Central memory CD8-positive, alpha-beta T cell (primary cell): Measurements from ENCODE around the gene AKAP10.
"Not testable (repeated sequence)": the region's sequence is repeated elsewhere in the genome, so short reads cannot be mapped to it uniquely, and the experiment has no call there.

ENCODE experiments used
- ATAC-seq: fragments of 150-1000 bp; cut with Tn5 transposase; replicated peaks from 2 replicates; pipeline ENCODE4 v1.10.0; 2022; ENCODE audit warnings: mild to moderate bottlenecking, moderate FRiP score, moderate number of reproducible peaks; ENCODE audit not compliant: poor library complexity, severe bottlenecking; ENCODE audit errors: extremely low read depth
- DNase-seq, 2 donors: peaks; one replicate each; pipeline ENCODE4 v3.0.0; 2021; ENCODE audit warnings: low spot score in 2 of 2
- H3K27ac Mint-ChIP-seq: one replicate; pipeline ENCODE4 v1.8.0; 2022; ENCODE audit warnings: low read depth, mild to moderate bottlenecking, moderate library complexity, mixed read lengths
- H3K27me3 Mint-ChIP-seq: one replicate; pipeline ENCODE4 v1.8.0; 2022; ENCODE audit warnings: mixed read lengths
- H3K36me3 Mint-ChIP-seq: one replicate; pipeline ENCODE4 v1.8.0; 2022; ENCODE audit warnings: mild to moderate bottlenecking, moderate library complexity, mixed read lengths; ENCODE audit not compliant: insufficient read depth
- H3K4me1 Mint-ChIP-seq: one replicate; pipeline ENCODE4 v1.8.0; 2022; ENCODE audit warnings: mixed read lengths
- H3K4me3 Mint-ChIP-seq: one replicate; pipeline ENCODE4 v1.8.0; 2022; ENCODE audit warnings: mild to moderate bottlenecking, moderate library complexity, mixed read lengths
- H3K9me3 Mint-ChIP-seq: one replicate; pipeline ENCODE4 v1.8.0; 2022; ENCODE audit warnings: mixed read lengths

AKAP10 gene

DNA sequence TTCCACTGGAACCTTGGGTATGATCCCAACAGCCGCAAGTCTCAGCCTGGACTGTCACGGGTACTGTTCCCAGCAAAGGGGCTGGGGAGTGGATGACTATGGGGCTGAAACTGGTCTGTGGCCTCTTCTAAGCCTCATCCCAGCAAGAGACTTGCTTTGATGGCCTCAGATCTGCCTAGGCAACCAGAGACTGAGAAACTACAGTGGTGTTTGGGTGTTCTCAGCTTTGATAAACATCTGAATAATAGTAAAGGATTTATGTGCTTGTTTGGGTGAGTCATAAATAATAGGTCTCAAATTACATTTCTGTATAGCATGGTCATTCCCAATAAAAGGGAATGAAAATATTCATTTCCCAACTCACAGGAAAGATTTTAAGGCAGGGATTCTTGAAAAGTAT is 79.7 kb downstream of the AKAP10 start:
- Mint-ChIP-seq H3K4me1 (peaks cover 8% of the 10 kb centered on the region), H3K27me3 (no peaks in the 10 kb centered on the region), H3K36me3 (peaks cover 6% of the 10 kb centered on the region), H3K27ac (no peak overlapping the region), H3K9me3 (no peaks in the 10 kb centered on the region), H3K4me3 (no peak overlapping the region)
- ATAC-seq (no peak), DNase-seq (no peak)

DNA sequence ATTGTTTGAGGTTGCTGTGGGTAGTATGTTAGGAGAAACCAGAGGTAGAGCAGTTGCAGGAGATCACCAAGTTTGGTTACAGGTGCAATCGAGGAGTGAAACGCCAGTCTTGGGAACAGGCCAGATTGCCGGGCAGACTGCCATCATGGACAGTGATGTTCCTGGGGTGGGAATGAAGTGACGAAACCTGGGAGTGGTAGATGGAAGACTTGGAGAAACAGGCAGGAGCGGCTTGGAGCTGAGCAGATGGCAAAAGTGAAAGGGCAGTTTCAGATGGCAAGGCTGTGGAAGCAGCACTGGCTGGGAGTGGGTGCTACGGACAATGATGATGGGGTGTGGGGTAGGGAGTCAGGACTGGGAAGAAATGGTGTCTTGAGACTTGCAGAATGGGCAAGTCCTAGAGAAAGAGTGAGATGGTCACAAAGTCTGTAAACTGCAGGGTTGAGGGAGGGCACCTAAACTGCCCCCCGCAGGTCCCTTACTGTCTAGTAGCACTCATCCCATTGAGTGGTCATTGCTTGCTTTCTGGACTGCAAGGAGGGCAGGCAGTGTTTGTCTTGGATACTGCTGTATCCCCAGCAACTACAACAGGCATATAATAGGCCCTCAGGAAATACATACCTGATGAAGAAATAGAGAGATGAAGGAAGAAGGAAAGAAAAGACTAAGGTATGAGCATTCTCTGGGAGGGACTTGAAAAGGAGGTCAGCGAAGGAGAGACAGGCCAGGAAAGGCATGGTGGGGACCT is 80.4 kb downstream of the AKAP10 start:
- Mint-ChIP-seq H3K27me3 (no peaks in the 10 kb centered on the region), H3K36me3 (peaks cover 6% of the 10 kb centered on the region), H3K27ac (peak overlapping the region; percentile 4), H3K4me1 (peaks cover 8% of the 10 kb centered on the region), H3K9me3 (no peaks in the 10 kb centered on the region), H3K4me3 (no peak overlapping the region)
- DNase-seq (no peak), ATAC-seq (no peak)

DNA sequence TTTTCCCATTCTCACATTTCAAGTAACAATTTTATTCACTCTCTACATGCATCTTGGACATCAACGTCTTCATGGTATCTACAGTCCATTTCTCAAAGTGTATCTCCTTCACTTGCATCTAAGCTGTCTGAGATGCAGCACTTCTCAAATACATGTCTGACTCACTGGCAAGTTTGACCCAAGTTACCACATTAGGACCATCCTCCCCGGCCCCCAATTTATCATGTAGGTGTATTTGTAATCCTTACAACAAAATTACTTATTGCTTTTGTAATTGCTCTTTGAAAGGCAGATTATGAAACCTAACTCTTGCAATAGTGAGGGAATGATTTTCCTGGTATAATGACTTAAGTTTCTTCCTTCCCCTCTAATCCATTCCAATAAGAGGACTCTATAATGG is 80.9 kb downstream of the AKAP10 start:
- no peaks in the 10 kb centered on the region for H3K9me3 Mint-ChIP-seq
- H3K4me1 Mint-ChIP-seq: peaks cover 8% of the 10 kb centered on the region
- H3K27me3 Mint-ChIP-seq: no peaks in the 10 kb centered on the region
- no peak overlapping the region for H3K4me3 Mint-ChIP-seq
- peak overlapping the region; percentile 4 for H3K27ac Mint-ChIP-seq
- no peak for ATAC-seq
- DNase-seq: no peak
- peaks cover 4% of the 10 kb centered on the region for H3K36me3 Mint-ChIP-seq

DNA sequence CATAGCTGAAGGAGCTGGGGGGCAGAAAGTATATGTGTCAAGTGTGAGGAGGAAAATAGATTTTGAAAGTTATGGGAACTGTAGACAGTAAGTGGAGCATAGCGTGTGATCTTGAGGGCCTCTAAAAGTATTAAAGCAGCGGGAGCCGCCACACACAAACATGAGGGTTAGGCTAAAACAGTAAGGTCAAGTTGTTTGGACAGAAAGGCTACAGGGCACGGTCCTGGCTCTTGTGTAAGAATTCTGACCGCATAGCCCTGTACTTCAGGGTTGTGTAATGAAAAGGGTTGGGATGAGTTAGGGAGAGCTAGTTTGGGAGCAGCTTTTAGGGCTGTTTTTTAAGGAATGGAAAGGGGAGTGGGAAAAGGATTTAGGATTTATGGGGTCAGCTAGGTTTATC is 87.1 kb downstream of the AKAP10 start:
- H3K27me3 Mint-ChIP-seq, ATAC-seq, H3K9me3 Mint-ChIP-seq, H3K4me3 Mint-ChIP-seq, H3K4me1 Mint-ChIP-seq, H3K36me3 Mint-ChIP-seq, H3K27ac Mint-ChIP-seq, DNase-seq: not testable (repeated sequence)

DNA sequence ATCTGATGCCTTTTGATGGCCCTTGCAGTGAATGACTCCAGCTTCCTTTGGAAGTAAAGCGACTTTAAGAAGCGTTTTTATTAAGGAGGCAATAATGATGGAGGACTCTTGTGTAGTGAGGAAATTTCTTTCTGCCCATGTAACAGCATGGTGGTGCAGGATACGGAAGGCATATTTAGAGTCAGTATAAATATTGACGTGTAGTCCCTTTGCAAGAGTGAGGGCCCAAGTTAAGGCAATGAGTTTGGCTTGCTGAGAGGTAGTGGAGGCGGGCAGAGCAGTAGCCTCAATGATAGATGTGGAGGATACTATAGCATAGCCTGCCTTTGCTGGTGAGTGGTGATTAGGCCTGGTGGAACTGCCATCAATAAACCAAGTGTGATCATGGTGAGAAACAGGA is 87.6 kb downstream of the AKAP10 start:
- H3K9me3 Mint-ChIP-seq, DNase-seq, H3K27ac Mint-ChIP-seq, H3K36me3 Mint-ChIP-seq, ATAC-seq, H3K4me3 Mint-ChIP-seq, H3K4me1 Mint-ChIP-seq, H3K27me3 Mint-ChIP-seq: not testable (repeated sequence)

DNA sequence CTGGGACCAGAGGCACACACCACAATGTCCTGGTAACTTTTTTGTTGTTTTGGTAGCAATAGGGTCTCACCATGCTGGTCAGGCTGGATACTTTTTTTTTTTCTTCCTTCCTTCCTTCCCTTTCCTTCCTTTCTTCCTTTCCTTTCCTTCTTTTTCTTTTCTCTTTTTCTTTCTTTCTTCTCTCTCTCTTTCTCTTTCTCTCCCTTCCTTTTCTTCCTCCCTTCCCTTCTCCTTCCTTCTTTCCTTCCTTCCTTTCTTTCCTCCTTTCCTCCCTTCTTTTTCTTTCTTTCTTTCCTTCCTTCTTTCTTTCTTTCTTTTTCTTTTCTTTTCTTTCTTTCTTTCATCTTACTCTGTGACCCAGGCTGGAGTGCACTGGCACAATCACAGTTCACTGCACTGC is 91.5 kb downstream of the AKAP10 start:
- H3K36me3 Mint-ChIP-seq: no peaks in the 10 kb centered on the region
- no peaks in the 10 kb centered on the region for H3K9me3 Mint-ChIP-seq
- H3K27ac Mint-ChIP-seq: no peak overlapping the region

DNA sequence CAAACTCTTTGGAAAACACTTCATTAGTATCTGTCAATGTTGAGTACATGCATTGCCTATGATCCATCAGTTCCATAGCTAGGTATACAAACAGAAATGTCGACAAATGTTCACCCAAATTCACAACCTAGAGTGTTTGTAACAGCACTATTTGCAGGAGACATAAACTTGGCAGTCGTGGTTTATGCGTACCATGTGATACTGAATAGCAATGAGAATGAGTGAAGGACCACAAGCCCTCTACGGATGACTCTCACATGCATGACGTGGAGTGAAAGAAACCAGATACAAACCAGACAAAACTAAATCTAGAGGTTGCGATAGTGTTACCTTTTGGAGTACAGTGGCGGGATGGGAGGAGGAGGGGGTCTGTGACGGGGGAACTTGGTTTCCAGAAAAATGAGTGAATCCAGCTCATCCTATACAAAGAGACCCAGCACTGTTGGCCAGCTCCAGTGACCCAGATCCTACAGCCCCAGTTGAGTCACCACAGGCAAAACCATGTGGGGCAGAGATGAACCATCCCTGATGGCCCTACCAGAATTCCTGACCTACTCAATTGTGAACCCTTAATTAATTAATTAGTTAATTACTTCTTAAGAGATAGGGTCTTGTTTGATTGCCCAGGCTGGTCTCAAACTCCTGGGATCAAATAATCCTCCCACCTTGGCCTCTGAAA is 94.0 kb downstream of the AKAP10 start:
- H3K4me3 Mint-ChIP-seq: no peak overlapping the region
- H3K27me3 Mint-ChIP-seq: no peaks in the 10 kb centered on the region
- no peak for ATAC-seq
- H3K27ac Mint-ChIP-seq: no peak overlapping the region
- no peak for DNase-seq
- H3K36me3 Mint-ChIP-seq: no peaks in the 10 kb centered on the region
- H3K9me3 Mint-ChIP-seq: no peaks in the 10 kb centered on the region
- peaks cover 3% of the 10 kb centered on the region for H3K4me1 Mint-ChIP-seq

More for the DNA sequence above, 91.5 kb downstream of the AKAP10 start:
- H3K27me3 Mint-ChIP-seq: no peaks in the 10 kb centered on the region
- ATAC-seq (no peak), DNase-seq (no peak)
- H3K4me3 Mint-ChIP-seq: no peak overlapping the region
- no peaks in the 10 kb centered on the region for H3K4me1 Mint-ChIP-seq

DNA sequence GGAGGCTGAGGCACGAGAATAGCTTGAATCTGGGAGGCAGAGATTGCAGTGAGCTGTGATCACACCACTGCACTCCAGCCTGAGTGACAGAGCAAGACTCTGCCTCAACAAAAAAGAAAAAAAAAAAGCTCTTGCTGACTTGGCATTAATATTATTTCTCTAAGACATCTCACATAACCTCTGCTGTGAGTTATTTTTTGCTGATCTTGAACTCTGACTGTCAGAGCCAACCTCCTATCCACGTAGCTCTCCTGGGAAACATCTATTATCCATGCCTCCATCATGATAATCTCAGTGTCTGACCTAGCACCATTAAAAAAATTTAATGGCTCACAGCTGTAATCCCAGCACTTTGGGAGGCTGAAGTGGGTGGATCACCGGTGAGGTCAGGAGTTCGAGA is 97.2 kb downstream of the AKAP10 start:
- Mint-ChIP-seq H3K4me1 (peaks cover 33% of the 10 kb centered on the region), H3K36me3 (no peaks in the 10 kb centered on the region), H3K4me3 (no peak overlapping the region), H3K27me3 (no peaks in the 10 kb centered on the region), H3K27ac (no peak overlapping the region), H3K9me3 (no peaks in the 10 kb centered on the region)
- ATAC-seq: no peak
- DNase-seq: no peak

DNA sequence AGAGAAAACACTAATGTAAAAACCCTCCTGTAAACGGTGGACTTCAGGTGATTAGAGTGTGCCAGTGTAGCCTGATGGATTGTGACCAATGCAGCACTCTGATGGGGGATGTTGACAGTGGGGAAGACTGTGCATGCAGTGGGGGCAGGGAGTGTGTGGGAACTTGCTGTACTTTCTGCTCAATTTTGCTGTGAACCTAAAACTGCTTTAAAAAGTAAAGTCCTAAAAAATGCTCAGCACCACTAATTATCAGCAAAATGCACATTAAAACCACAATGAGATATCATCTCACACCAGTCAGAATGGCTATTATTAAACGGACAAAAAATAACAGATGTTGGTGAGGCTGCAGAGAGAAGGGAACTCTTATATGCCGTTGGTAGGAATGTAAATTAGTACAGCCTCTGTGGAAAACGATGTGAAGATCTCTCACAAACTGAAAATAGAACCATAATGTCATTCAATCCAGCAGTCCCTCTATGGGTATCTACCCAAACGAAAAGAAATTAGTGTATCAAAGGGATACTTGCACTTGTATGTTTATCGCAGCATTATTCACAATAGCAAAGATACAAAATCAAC is 100.2 kb downstream of the AKAP10 start:
- H3K27ac Mint-ChIP-seq: no peak overlapping the region
- peak overlapping the region; percentile 68 for H3K4me3 Mint-ChIP-seq
- no peaks in the 10 kb centered on the region for H3K27me3 Mint-ChIP-seq
- H3K9me3 Mint-ChIP-seq: no peaks in the 10 kb centered on the region
- peaks cover 33% of the 10 kb centered on the region for H3K4me1 Mint-ChIP-seq
- no peak for DNase-seq
- H3K36me3 Mint-ChIP-seq: no peaks in the 10 kb centered on the region
- ATAC-seq: no peak

DNA sequence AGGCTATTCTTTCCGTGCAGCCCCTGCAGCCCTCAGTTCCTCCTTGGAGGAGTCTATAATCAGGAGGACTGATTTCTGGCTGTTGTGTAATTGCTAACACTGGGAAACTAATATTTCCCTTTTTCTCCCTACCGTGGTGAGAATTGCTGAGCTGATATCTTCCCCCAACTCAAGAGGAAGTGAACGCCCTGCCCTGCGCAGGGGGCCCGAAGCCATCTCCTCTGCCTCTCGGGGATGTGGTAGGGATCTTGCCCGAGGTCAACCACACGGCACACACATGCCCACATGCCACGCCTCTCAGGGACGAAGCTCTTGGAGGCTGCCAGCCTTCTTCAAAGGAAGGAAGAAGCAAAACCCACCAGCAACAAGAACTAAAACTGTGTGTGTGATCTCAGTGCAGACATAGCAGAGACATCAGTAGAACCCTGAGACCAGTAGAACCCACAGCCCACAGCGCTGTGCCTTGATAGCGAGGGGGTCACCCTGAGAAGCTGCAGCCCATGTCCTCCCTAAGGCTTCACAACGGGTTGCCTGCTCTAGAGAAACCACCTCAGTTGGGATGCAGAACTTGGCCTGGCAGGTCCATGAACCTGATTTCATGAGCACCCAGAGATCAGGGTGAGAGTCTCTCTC is 101.0 kb downstream of the AKAP10 start:
- peaks cover 33% of the 10 kb centered on the region for H3K4me1 Mint-ChIP-seq
- peak; percentile 91 for ATAC-seq
- H3K4me3 Mint-ChIP-seq: peak overlapping the region; percentile 68

DNA sequence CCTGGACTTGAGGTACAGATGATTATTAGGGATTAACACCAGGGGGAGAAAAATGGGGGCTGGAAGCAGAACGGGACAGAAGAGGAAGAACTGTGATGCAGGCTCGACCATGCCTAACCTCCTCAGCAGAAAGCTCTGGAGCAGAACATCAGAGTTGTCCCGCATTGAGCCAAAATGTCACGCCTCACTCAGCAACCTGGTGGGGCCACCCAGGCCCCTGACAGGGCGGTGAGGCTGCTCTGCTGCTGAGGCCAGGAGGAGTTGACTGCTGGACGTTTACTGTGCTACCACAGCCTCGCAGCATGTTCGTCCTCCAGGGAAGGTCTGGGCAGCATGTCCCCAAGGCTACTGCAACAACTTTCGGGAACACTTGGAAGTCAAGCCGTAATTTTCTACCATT is 103.4 kb downstream of the AKAP10 start:
- H3K36me3 Mint-ChIP-seq: no peaks in the 10 kb centered on the region
- H3K4me3 Mint-ChIP-seq: no peak overlapping the region
- DNase-seq (no peak), ATAC-seq (no peak)
- H3K27ac Mint-ChIP-seq: no peak overlapping the region
- no peaks in the 10 kb centered on the region for H3K9me3 Mint-ChIP-seq
- H3K4me1 Mint-ChIP-seq: peaks cover 33% of the 10 kb centered on the region
- H3K27me3 Mint-ChIP-seq: no peaks in the 10 kb centered on the region

More for the DNA sequence above, 101.0 kb downstream of the AKAP10 start:
- peak; percentile 25 to 43 for DNase-seq
- Mint-ChIP-seq H3K36me3 (no peaks in the 10 kb centered on the region), H3K9me3 (no peaks in the 10 kb centered on the region), H3K27ac (peak overlapping the region; percentile 81), H3K27me3 (no peaks in the 10 kb centered on the region)

DNA sequence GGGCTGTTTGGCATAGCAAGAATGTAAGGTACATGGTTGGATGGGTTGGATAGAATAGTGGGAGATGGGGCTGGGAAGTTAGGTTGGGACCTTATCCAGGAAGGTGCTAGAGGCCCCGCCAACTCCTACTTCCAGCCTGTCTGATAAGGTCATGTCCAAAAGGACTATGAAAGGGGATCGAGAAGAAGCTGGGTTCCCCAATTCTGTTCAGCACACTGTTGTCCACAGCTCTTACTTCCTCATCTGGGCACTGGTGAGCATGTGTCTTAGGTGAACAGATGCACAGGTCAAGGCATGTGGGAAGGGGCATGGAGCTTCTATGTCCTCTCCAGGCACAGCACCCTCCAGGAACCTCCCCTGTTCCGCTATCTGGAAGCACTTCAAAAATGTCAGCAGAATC is 104.3 kb downstream of the AKAP10 start:
- ATAC-seq (no peak), DNase-seq (no peak)
- Mint-ChIP-seq H3K4me3 (no peak overlapping the region), H3K27ac (no peak overlapping the region), H3K27me3 (no peaks in the 10 kb centered on the region), H3K4me1 (peaks cover 28% of the 10 kb centered on the region), H3K36me3 (no peaks in the 10 kb centered on the region), H3K9me3 (no peaks in the 10 kb centered on the region)

DNA sequence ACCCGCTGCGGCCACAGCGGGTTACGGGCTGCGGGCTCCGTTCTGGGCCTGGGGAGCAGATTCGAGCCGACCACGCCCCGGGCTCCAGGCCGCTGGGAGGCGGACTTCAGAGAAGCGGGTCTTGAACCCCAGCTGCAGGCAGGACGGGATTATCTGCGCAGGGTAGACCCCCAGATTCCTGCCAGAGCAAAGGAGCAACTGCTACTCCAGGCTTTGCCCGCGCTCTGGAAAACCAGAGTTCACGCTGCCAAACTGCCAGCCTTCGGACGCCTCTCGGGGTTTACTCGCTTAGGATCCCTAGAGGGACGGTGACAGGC is 109.6 kb downstream of the AKAP10 start:
- DNase-seq: peak in 1 of 2 donors; percentile 10
- H3K4me3 Mint-ChIP-seq: peak overlapping the region; percentile 61
- H3K27ac Mint-ChIP-seq: no peak overlapping the region
- H3K36me3 Mint-ChIP-seq: peaks cover 8% of the 10 kb centered on the region
- H3K27me3 Mint-ChIP-seq: no peaks in the 10 kb centered on the region
- no peaks in the 10 kb centered on the region for H3K9me3 Mint-ChIP-seq
- ATAC-seq: no peak
- peaks cover 6% of the 10 kb centered on the region for H3K4me1 Mint-ChIP-seq
